Measurements from ENCODE around the gene STX5.

The STX5 gene

DNA sequence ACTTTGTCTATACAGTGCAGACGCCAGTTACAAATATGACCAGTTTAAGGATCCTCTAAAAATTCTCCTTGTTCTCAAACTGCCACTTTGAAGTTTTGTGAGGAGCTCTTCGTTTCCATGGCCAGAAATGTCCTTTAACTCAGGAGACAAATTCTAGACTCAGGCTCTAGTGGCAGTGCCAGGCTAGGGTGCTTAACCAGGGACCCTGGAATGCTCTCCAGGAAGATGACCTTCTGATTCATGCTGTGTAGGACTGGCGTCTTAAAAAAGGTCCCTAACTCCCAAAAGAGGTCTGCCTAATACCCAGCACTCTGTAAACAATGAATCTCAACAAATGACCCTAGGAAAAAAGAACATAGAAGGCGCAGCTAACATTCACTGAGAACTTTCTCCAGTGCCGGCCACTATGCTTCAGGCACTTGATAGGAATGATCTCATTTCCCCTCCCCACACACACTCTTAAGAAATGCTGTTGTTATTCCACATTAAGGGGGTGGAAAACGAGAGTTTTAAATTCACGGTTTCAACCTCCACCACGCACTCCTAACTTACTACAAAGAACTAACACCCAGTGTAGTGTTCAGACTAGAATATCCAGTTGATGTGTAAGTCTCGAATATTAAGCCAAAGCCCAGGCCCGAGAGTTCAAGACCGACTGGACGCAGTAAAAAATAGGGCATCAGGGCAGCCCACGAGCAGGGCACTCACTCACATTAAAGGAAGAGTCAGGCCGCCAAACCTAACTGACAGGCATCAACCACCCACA lies 27.4 kb downstream of the STX5 start:
- Histone ChIP-seq H3K79me1 (ENCODE audit: low read depth, low read length) (no peaks in the 10 kb centered on the region), H3K27me3 (ENCODE audit: control insufficient read depth in 3 of 3, insufficient read depth in 3 of 3, low read depth in 1 of 3, low read length in 3 of 3) (no peaks in the 10 kb centered on the region), H2BK12ac (ENCODE audit: low read length) (no peak overlapping the region), H3K9me3 (replicated peaks in 1 of 2; ENCODE audit: control insufficient read depth in 2 of 2, insufficient read depth in 1 of 2, low read depth in 1 of 2, low read length in 2 of 2) (no peaks in the 10 kb centered on the region), H2AK5ac (ENCODE audit: low read depth, low read length) (peak overlapping the region; percentile 40), H3K27ac (replicated peaks; ENCODE audit: low read length) (no peak overlapping the region), H3K9ac (ENCODE audit: low read depth, low read length, poor library complexity) (peak overlapping the region; percentile 97), H4K8ac (ENCODE audit: low read depth, low read length) (no peak overlapping the region), H2BK120ac (ENCODE audit: low read depth, low read length) (no peak overlapping the region), H3K4me1 (ENCODE audit: control insufficient read depth in 2 of 2, insufficient read depth in 1 of 2, low read depth in 1 of 2, low read length in 2 of 2) (peaks cover 12 to 13% of the 10 kb centered on the region in 2 donors), H2AFZ (ENCODE audit: low read length) (peak overlapping the region; percentile 94), H3K4me2 (ENCODE audit: insufficient read depth, low read length, poor library complexity, severe bottlenecking) (peak overlapping the region; percentile 75), H2BK15ac (ENCODE audit: low read length) (no peak overlapping the region), H4K91ac (ENCODE audit: low read depth, low read length, poor library complexity) (no peak overlapping the region), H3K18ac (ENCODE audit: low read length) (peak overlapping the region; percentile 93), H3K4ac (ENCODE audit: low read length) (no peak overlapping the region), H3K4me3 (ENCODE audit: low read length in 2 of 2) (peak overlapping the region; percentile 94 to 97), H2BK5ac (ENCODE audit: low read length) (no peak overlapping the region), H3K36me3 (replicated peaks in 1 of 2; ENCODE audit: control insufficient read depth in 2 of 2, insufficient read depth in 2 of 2, low read length in 2 of 2) (peaks cover 30 to 54% of the 10 kb centered on the region in 2 donors), H3K23ac (ENCODE audit: low read depth, low read length, poor library complexity) (no peak overlapping the region), H3K14ac (ENCODE audit: low read length) (no peak overlapping the region)
- DNase-seq (ENCODE audit: low spot score): no peak
- no CpG with 5 or more reads among the region's 14 CpGs for WGBS, 2 donors (ENCODE audit: extremely low coverage in 2 of 2, insufficient read length in 2 of 2, insufficient replicate concordance in 1 of 2)

DNA sequence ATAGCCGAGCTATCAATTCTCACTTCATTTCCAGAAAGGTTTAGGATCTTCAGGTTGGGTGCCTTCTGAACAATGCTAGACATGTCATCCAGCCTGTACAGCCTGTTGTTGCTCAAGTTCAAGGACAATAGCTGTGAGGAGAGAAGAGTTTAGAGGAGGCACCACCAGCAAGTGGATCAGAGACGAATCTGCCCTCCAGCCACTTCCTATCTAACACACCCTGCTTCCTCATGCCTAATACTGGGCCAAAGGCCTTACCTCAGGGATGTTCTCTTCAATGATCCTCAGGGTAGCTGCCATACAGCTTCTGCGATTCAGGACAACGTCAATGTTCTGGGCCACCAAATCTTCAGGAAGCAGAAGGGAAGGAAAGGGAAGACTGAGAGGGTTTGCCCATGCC lies 30.8 kb downstream of the STX5 start:
- no peak overlapping the region for H3K18ac ChIP-seq (ENCODE audit: low read length)
- H2BK15ac ChIP-seq (ENCODE audit: low read length): no peak overlapping the region
- no peak overlapping the region for H3K14ac ChIP-seq (ENCODE audit: low read length)
- no peak for DNase-seq (ENCODE audit: low spot score)
- peaks cover 44 to 79% of the 10 kb centered on the region in 2 donors for H3K36me3 ChIP-seq (replicated peaks in 1 of 2; ENCODE audit: control insufficient read depth in 2 of 2, insufficient read depth in 2 of 2, low read length in 2 of 2)
- H3K4me2 ChIP-seq (ENCODE audit: insufficient read depth, low read length, poor library complexity, severe bottlenecking): no peak overlapping the region
- no peak overlapping the region for H4K91ac ChIP-seq (ENCODE audit: low read depth, low read length, poor library complexity)
- no peak overlapping the region for H3K4ac ChIP-seq (ENCODE audit: low read length)
- no peak overlapping the region for H2BK12ac ChIP-seq (ENCODE audit: low read length)
- H3K4me1 ChIP-seq (ENCODE audit: control insufficient read depth in 2 of 2, insufficient read depth in 1 of 2, low read depth in 1 of 2, low read length in 2 of 2): peaks cover 6 to 8% of the 10 kb centered on the region in 2 donors
- no peak overlapping the region for H4K8ac ChIP-seq (ENCODE audit: low read depth, low read length)
- H3K27ac ChIP-seq (replicated peaks; ENCODE audit: low read length): no peak overlapping the region
- H3K27me3 ChIP-seq (ENCODE audit: control insufficient read depth in 3 of 3, insufficient read depth in 3 of 3, low read depth in 1 of 3, low read length in 3 of 3): no peaks in the 10 kb centered on the region
- no peak overlapping the region for H2AFZ ChIP-seq (ENCODE audit: low read length)
- H2BK5ac ChIP-seq (ENCODE audit: low read length): no peak overlapping the region
- WGBS, 2 donors (ENCODE audit: extremely low coverage in 2 of 2, insufficient read length in 2 of 2, insufficient replicate concordance in 1 of 2): no CpG with 5 or more reads among the region's 4 CpGs
- H2AK5ac ChIP-seq (ENCODE audit: low read depth, low read length): no peak overlapping the region
- no peaks in the 10 kb centered on the region for H3K9me3 ChIP-seq (replicated peaks in 1 of 2; ENCODE audit: control insufficient read depth in 2 of 2, insufficient read depth in 1 of 2, low read depth in 1 of 2, low read length in 2 of 2)
- H3K23ac ChIP-seq (ENCODE audit: low read depth, low read length, poor library complexity): no peak overlapping the region
- H2BK120ac ChIP-seq (ENCODE audit: low read depth, low read length): no peak overlapping the region
- no peak overlapping the region for H3K4me3 ChIP-seq (ENCODE audit: low read length in 2 of 2)
- H3K79me1 ChIP-seq (ENCODE audit: low read depth, low read length): no peaks in the 10 kb centered on the region
- H3K9ac ChIP-seq (ENCODE audit: low read depth, low read length, poor library complexity): no peak overlapping the region

DNA sequence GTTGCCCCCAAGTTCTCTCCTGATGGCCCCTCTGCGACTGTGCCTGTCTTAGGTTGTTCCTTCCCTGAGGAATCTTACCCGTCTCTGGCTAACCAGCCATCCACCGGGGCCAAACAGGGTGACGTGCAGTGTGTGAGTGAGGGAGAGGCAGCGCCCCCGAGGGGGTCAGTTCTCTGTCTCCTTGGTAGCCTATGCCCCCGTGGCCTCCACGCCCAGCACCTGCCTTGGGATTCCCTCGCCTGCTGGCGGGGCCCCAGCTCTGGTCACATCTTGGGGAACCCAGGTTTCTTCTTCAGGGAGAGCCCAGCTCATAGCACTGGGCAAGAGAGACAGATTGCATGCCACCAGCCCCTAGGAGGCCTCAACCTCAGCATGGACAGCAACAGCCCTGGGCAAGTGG lies 32.4 kb downstream of the STX5 start:
- H3K4me2 ChIP-seq (ENCODE audit: insufficient read depth, low read length, poor library complexity, severe bottlenecking): no peak overlapping the region
- H3K4me1 ChIP-seq (ENCODE audit: control insufficient read depth in 2 of 2, insufficient read depth in 1 of 2, low read depth in 1 of 2, low read length in 2 of 2): peaks cover 3 to 6% of the 10 kb centered on the region in 2 donors
- no peak overlapping the region for H3K4me3 ChIP-seq (ENCODE audit: low read length in 2 of 2)
- no peak overlapping the region for H3K18ac ChIP-seq (ENCODE audit: low read length)
- H3K4ac ChIP-seq (ENCODE audit: low read length): no peak overlapping the region
- no peak overlapping the region for H3K27ac ChIP-seq (replicated peaks; ENCODE audit: low read length)
- H3K23ac ChIP-seq (ENCODE audit: low read depth, low read length, poor library complexity): no peak overlapping the region
- H4K8ac ChIP-seq (ENCODE audit: low read depth, low read length): no peak overlapping the region
- no peaks in the 10 kb centered on the region for H3K79me1 ChIP-seq (ENCODE audit: low read depth, low read length)
- no CpG with 5 or more reads among the region's 10 CpGs for WGBS, 2 donors (ENCODE audit: extremely low coverage in 2 of 2, insufficient read length in 2 of 2, insufficient replicate concordance in 1 of 2)
- H3K9ac ChIP-seq (ENCODE audit: low read depth, low read length, poor library complexity): no peak overlapping the region
- no peaks in the 10 kb centered on the region for H3K27me3 ChIP-seq (ENCODE audit: control insufficient read depth in 3 of 3, insufficient read depth in 3 of 3, low read depth in 1 of 3, low read length in 3 of 3)
- H2AFZ ChIP-seq (ENCODE audit: low read length): no peak overlapping the region
- H4K91ac ChIP-seq (ENCODE audit: low read depth, low read length, poor library complexity): no peak overlapping the region
- H2BK15ac ChIP-seq (ENCODE audit: low read length): no peak overlapping the region
- no peak overlapping the region for H2AK5ac ChIP-seq (ENCODE audit: low read depth, low read length)
- H3K14ac ChIP-seq (ENCODE audit: low read length): no peak overlapping the region
- H2BK5ac ChIP-seq (ENCODE audit: low read length): no peak overlapping the region
- no peaks in the 10 kb centered on the region for H3K9me3 ChIP-seq (replicated peaks in 1 of 2; ENCODE audit: control insufficient read depth in 2 of 2, insufficient read depth in 1 of 2, low read depth in 1 of 2, low read length in 2 of 2)
- H2BK120ac ChIP-seq (ENCODE audit: low read depth, low read length): no peak overlapping the region
- no peak overlapping the region for H2BK12ac ChIP-seq (ENCODE audit: low read length)
- no peak for DNase-seq (ENCODE audit: low spot score)
- H3K36me3 ChIP-seq (replicated peaks in 1 of 2; ENCODE audit: control insufficient read depth in 2 of 2, insufficient read depth in 2 of 2, low read length in 2 of 2): peaks cover 55 to 95% of the 10 kb centered on the region in 2 donors

DNA sequence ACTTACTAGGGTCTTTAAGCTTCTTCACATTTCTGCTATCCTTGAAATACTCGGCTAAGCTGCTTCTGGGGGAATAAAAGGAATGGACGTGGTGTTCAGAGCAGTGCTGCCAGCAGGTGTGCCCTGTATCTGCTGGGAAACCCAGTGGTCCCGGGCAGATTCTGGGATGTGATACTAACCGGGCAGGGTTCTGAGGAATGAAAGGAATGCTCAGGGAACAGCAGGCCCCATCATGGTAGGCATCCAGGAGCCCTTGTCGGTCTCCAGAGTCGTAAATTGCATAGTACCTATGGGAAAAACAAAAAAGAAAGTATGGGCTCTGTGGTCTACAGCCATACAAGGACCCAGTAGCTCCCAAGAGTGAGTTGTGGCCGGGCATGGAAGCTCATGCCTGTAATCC lies 35.6 kb downstream of the STX5 start:
- Histone ChIP-seq H2BK5ac (ENCODE audit: low read length) (no peak overlapping the region), H3K4me3 (ENCODE audit: low read length in 2 of 2) (no peak overlapping the region), H2BK15ac (ENCODE audit: low read length) (no peak overlapping the region), H3K14ac (ENCODE audit: low read length) (no peak overlapping the region), H3K4me1 (ENCODE audit: control insufficient read depth in 2 of 2, insufficient read depth in 1 of 2, low read depth in 1 of 2, low read length in 2 of 2) (peaks cover 4% of the 10 kb centered on the region in 2 donors), H3K23ac (ENCODE audit: low read depth, low read length, poor library complexity) (no peak overlapping the region), H2BK12ac (ENCODE audit: low read length) (no peak overlapping the region), H3K79me1 (ENCODE audit: low read depth, low read length) (peaks cover 2% of the 10 kb centered on the region), H3K27me3 (ENCODE audit: control insufficient read depth in 3 of 3, insufficient read depth in 3 of 3, low read depth in 1 of 3, low read length in 3 of 3) (no peaks in the 10 kb centered on the region), H3K4me2 (ENCODE audit: insufficient read depth, low read length, poor library complexity, severe bottlenecking) (no peak overlapping the region), H3K9ac (ENCODE audit: low read depth, low read length, poor library complexity) (no peak overlapping the region), H4K91ac (ENCODE audit: low read depth, low read length, poor library complexity) (no peak overlapping the region), H3K9me3 (replicated peaks in 1 of 2; ENCODE audit: control insufficient read depth in 2 of 2, insufficient read depth in 1 of 2, low read depth in 1 of 2, low read length in 2 of 2) (no peaks in the 10 kb centered on the region), H2BK120ac (ENCODE audit: low read depth, low read length) (no peak overlapping the region), H3K4ac (ENCODE audit: low read length) (no peak overlapping the region), H3K18ac (ENCODE audit: low read length) (no peak overlapping the region), H3K36me3 (replicated peaks in 1 of 2; ENCODE audit: control insufficient read depth in 2 of 2, insufficient read depth in 2 of 2, low read length in 2 of 2) (peaks cover 50 to 96% of the 10 kb centered on the region in 2 donors), H2AFZ (ENCODE audit: low read length) (no peak overlapping the region), H3K27ac (replicated peaks; ENCODE audit: low read length) (no peak overlapping the region), H4K8ac (ENCODE audit: low read depth, low read length) (no peak overlapping the region), H2AK5ac (ENCODE audit: low read depth, low read length) (no peak overlapping the region)
- WGBS, 2 donors (ENCODE audit: extremely low coverage in 2 of 2, insufficient read length in 2 of 2, insufficient replicate concordance in 1 of 2): no CpG with 5 or more reads among the region's 7 CpGs
- no peak for DNase-seq (ENCODE audit: low spot score)
